Sigmoid colon (tissue), 7 donors: ENCODE measurements around the gene HTR1D. TPM values are rescaled to one million over a fixed set of nuclear protein-coding genes. Genes with fewer than 3 reads are reported as not detected.

Experiments used
- DNase-seq: peaks from one replicate; pipeline ENCODE4 v3.0.0-alpha.2; 2019
- H3K27ac ChIP-seq, 4 donors: fragments of 200-600 bp; sonication (generic); one replicate each; pipeline ENCODE4 v1.5.1; 2016 to 2019; ENCODE audit warnings: mild to moderate bottlenecking in 1 of 4
- H3K27me3 ChIP-seq, 3 donors: fragments of 200-600 bp; sonication (generic); one replicate each; pipeline ENCODE4 v1.5.1; 2019; ENCODE audit warnings: mild to moderate bottlenecking in 1 of 3
- H3K36me3 ChIP-seq, 4 donors: fragments of 200-600 bp; sonication (generic); one replicate each; pipeline ENCODE4 v1.5.1; 2016 to 2019
- H3K4me1 ChIP-seq, 4 donors: fragments of 200-600 bp; sonication (generic); one replicate each; pipeline ENCODE4 v1.5.1; 2017 to 2019
- H3K4me3 ChIP-seq, 4 donors: fragments of 200-600 bp; sonication (generic); one replicate each; pipeline ENCODE4 v1.5.1; 2017 to 2019; ENCODE audit warnings: mild to moderate bottlenecking in 2 of 4, moderate library complexity in 1 of 4
- H3K9me3 ChIP-seq, 4 donors: fragments of 200-600 bp in 3 of 4; sonication (generic) in 3 of 4; one replicate each; pipeline versions ENCODE4 v1.5.1 to v1.6.1; 2013 to 2019
- EP300 ChIP-seq, 4 donors: sonication (generic); formaldehyde crosslinking; IDR thresholded peaks; one replicate each; pipeline ENCODE4 v1.6.1; 2017; ENCODE audit warnings: antibody characterized with exemption in 4 of 4
- POLR2A ChIP-seq, 2 donors: fragments of 450-650 bp; IDR thresholded peaks; one replicate each; pipeline ENCODE4 v1.6.1; 2016; ENCODE audit warnings: antibody characterized with exemption in 2 of 2, mild to moderate bottlenecking in 2 of 2, moderate library complexity in 2 of 2
- POLR2AphosphoS5 ChIP-seq, 4 donors: sonication (generic); formaldehyde crosslinking; IDR thresholded peaks; one replicate each; pipeline ENCODE4 v1.6.1; 2017; ENCODE audit warnings: antibody characterized with exemption in 4 of 4
- WGBS, 2 donors: extraction: QIAGEN DNeasy Blood & Tissue Kit; methylation state at CpG; one replicate each; pipeline ENCODE4 v1.1.7; 2013; 5-methylcytosine and 5-hydroxymethylcytosine counted together
- intact Hi-C: fragments of 100-400 bp; cut with DNase I; formaldehyde crosslinking; loops from one replicate; pipeline ENCODE4 v1.15.1; 2023
- polyA plus RNA-seq, 3 donors: library from polyadenylated mRNA; stranded (reverse); fragments of 200-250 nt; gene quantifications; one replicate each; pipeline ENCODE4 v1.2.3, GENCODE V29; 2013
- small RNA-seq, 3 donors: library from RNA; depleted of rRNA; stranded (forward); fragments of <200 nt; gene quantifications; one replicate each; pipeline ENCODE3, GENCODE V24; 2016
- total RNA-seq, 4 donors: library from RNA; depleted of rRNA; stranded (reverse); fragments of >200 nt; gene quantifications; one replicate each; pipeline ENCODE4 v1.1.0, GENCODE V29; 2016
- TF ChIP-seq, protein P1 (sequence below), 4 experiments: fragments of 450-650 bp in 3 of 4; fragments of 200-600 bp in 1 of 4; IDR thresholded peaks; one replicate each; pipeline ENCODE4 v1.5.1; 2016 to 2019; ENCODE audit warnings: antibody characterized with exemption in 4 of 4, mild to moderate bottlenecking in 3 of 4, moderate library complexity in 2 of 4
- donor health status: healthy with polysubstance abuse.
- donor health status: Bipolar disorder and iron deficiency.
- donor health status: healthy.

HTR1D gene
- total and polyA plus RNA-seq, 7 donors = 0.13 to 0.46 TPM; not detected in 5

GRCh38 chr1:23148084-23148483 lies 69.2 kb downstream of the HTR1D start:
- Histone ChIP-seq H3K36me3 (no peaks in the 10 kb centered on the region), H3K27me3 (no peaks in the 10 kb centered on the region), H3K9me3 (no peaks in the 10 kb centered on the region), H3K4me3 (no peak overlapping the region), H3K4me1 (peaks cover 0 to 18% (median 15%) of the 10 kb centered on the region in 4 donors), H3K27ac (no peak overlapping the region)
- TF ChIP-seq POLR2A (IDR thresholded peaks at IDR 0.05) (no peak), EP300 (IDR thresholded peaks at IDR 0.05) (no peak), POLR2AphosphoS5 (IDR thresholded peaks at IDR 0.05) (no peak)
- TF ChIP-seq, protein P1, sequence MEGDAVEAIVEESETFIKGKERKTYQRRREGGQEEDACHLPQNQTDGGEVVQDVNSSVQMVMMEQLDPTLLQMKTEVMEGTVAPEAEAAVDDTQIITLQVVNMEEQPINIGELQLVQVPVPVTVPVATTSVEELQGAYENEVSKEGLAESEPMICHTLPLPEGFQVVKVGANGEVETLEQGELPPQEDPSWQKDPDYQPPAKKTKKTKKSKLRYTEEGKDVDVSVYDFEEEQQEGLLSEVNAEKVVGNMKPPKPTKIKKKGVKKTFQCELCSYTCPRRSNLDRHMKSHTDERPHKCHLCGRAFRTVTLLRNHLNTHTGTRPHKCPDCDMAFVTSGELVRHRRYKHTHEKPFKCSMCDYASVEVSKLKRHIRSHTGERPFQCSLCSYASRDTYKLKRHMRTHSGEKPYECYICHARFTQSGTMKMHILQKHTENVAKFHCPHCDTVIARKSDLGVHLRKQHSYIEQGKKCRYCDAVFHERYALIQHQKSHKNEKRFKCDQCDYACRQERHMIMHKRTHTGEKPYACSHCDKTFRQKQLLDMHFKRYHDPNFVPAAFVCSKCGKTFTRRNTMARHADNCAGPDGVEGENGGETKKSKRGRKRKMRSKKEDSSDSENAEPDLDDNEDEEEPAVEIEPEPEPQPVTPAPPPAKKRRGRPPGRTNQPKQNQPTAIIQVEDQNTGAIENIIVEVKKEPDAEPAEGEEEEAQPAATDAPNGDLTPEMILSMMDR (IDR thresholded peaks at IDR 0.05) = no peak
- DNase-seq = no peak
- 63 to 71% methylated on average over 4 of the region's 4 CpGs for WGBS, 2 donors
- intact Hi-C loops = loop anchor here (5.0 kb wide), 1 partner anchor 41 kb away; no protein-coding TSS in a partner anchor

Small RNA genes within 50 kb of the gene (small RNA-seq; reads per million reads assigned to genes)
- gene RNU6-135P = 0 reads per million in 3 donors
- gene RNU6-514P = 0 reads per million in 3 donors

Other genes starting within 250 kb of the HTR1D start
- gene LACTBL1, start 244.6 kb downstream of the HTR1D start, total RNA-seq = not detected
- gene LACTBL1, start 244.6 kb downstream of the HTR1D start, polyA plus RNA-seq = not detected
- gene TEX46, start 201.7 kb downstream of the HTR1D start, total RNA-seq = not detected
- gene TEX46, start 201.7 kb downstream of the HTR1D start, polyA plus RNA-seq = not detected
- gene KDM1A, start 198.0 kb downstream of the HTR1D start, total RNA-seq = 10 to 100 TPM; 46.0 to 58.6 (median 49.5) TPM
- gene KDM1A, start 198.0 kb downstream of the HTR1D start, polyA plus RNA-seq = 10 to 100 TPM; 24.0 to 29.4 (median 24.6) TPM
- 10 to 100 TPM; 13.3 to 20.9 (median 17.9) TPM for gene LUZP1, start 48.6 kb downstream of the HTR1D start, total RNA-seq
- gene LUZP1, start 48.6 kb downstream of the HTR1D start, polyA plus RNA-seq = 10 to 100 TPM in 2 of 3 donors, 1 to 10 TPM in 1; 6.0 to 14.0 (median 12.7) TPM
- 10 to 100 TPM; 59.3 to 72.1 (median 62.8) TPM for gene HNRNPR, start 126.8 kb upstream of the HTR1D start, total RNA-seq
- 10 to 100 TPM; 62.9 to 89.2 (median 70.3) TPM for gene HNRNPR, start 126.8 kb upstream of the HTR1D start, polyA plus RNA-seq
- 10 to 100 TPM; 14.5 to 41.3 (median 16.8) TPM for gene ZNF436, start 152.3 kb upstream of the HTR1D start, total RNA-seq
- 1 to 10 TPM; 4.2 to 7.0 (median 5.1) TPM for gene ZNF436, start 152.3 kb upstream of the HTR1D start, polyA plus RNA-seq
- 10 to 100 TPM; 26.9 to 66.2 (median 38.2) TPM for gene TCEA3, start 207.2 kb upstream of the HTR1D start, total RNA-seq
- 100 to 1,000 TPM in 2 of 3 donors, 10 to 100 TPM in 1; 75.6 to 222 (median 162) TPM for gene TCEA3, start 207.2 kb upstream of the HTR1D start, polyA plus RNA-seq